Panc1 (cell line): ENCODE measurements around the gene GOLGA1. TPM values are rescaled to one million over a fixed set of nuclear protein-coding genes. Genes with fewer than 3 reads are reported as not detected.

Experiments
- ATAC-seq: fragments of 200-7000 bp; cut with Tn5 transposase; 2 replicates; pipeline ENCODE4 v1.9.1; 2020; ENCODE audit warnings: mild to moderate bottlenecking, moderate library complexity
- Bru-seq: library from RNA; stranded (reverse); fragments of 400-500 nt; gene quantifications from one replicate; lab custom pipeline; 2021; lab: Mats Ljungman, UMichigan
- BruChase-seq, 2 experiments: library from RNA; stranded (reverse); fragments of 400-500 nt; gene quantifications; one replicate each; lab custom pipeline; 2021; lab: Mats Ljungman, UMichigan
- BruUV-seq: library from RNA; stranded (reverse); fragments of 400-500 nt; replicated peaks from 2 replicates; lab custom pipeline; 2021; lab: Mats Ljungman, UMichigan
- CTCF ChIA-PET: fragments of 300-600 bp; sonication (Branson Sonifier 250); formaldehyde crosslinking; loops from one replicate; lab custom pipeline; 2022; ENCODE audit warnings: antibody characterized with exemption; lab: Charles Lee
- POLR2A ChIA-PET: fragments of 300-600 bp; sonication (Branson Sonifier 250); formaldehyde crosslinking; loops from one replicate; lab custom pipeline; 2022; ENCODE audit warnings: antibody characterized with exemption; lab: Charles Lee
- DNase-seq: peaks from one replicate; pipeline ENCODE4 v3.0.0-alpha.2; 2010; ENCODE audit warnings: low read depth, low spot score
- H3K27ac ChIP-seq: 2 replicates; pipeline ENCODE4 v1.5.1; 2011; ENCODE audit warnings: mild to moderate bottlenecking, low read length, inconsistent platforms
- H3K27me3 ChIP-seq: fragments of 200-500 bp; sonication (Bioruptor generic); 2 replicates; pipeline ENCODE4 v1.6.0; 2014; ENCODE audit warnings: low read length, inconsistent platforms; ENCODE audit not compliant: control insufficient read depth, insufficient read depth
- H3K36me3 ChIP-seq: fragments of 200-500 bp; sonication (Bioruptor generic); 2 replicates; pipeline ENCODE4 v1.5.1; 2014; ENCODE audit warnings: inconsistent platforms, mild to moderate bottlenecking, low read length, moderate library complexity; ENCODE audit not compliant: control insufficient read depth, insufficient read depth
- H3K4me1 ChIP-seq: 2 replicates; pipeline ENCODE4 v1.5.1; 2011; ENCODE audit warnings: inconsistent platforms, mild to moderate bottlenecking, low read length, moderate library complexity; ENCODE audit not compliant: control insufficient read depth, insufficient read depth
- H3K4me3 ChIP-seq, 2 experiments: 2 replicates each; pipeline ENCODE4 v1.5.1; 2011 to 2012; ENCODE audit warnings: low read depth in 2 of 2, low read length in 2 of 2, mild to moderate bottlenecking in 2 of 2, inconsistent platforms in 1 of 2, moderate library complexity in 1 of 2
- H3K9me3 ChIP-seq: fragments of 200-500 bp; sonication (Bioruptor generic); 2 replicates; pipeline ENCODE4 v1.5.1; 2014; ENCODE audit warnings: low read depth, mild to moderate bottlenecking, inconsistent platforms, low read length, moderate library complexity; ENCODE audit not compliant: control insufficient read depth, insufficient read depth
- CTCF ChIP-seq: fragments of 450-650 bp; IDR thresholded peaks from 2 replicates; pipeline ENCODE4 v1.5.1; 2017; ENCODE audit warnings: mild to moderate bottlenecking
- POLR2AphosphoS5 ChIP-seq: IDR thresholded peaks from 2 replicates; pipeline ENCODE4 v1.6.1; 2012; ENCODE audit warnings: mild to moderate bottlenecking, low read depth, low read length, moderate library complexity
- REST ChIP-seq, 2 experiments: IDR thresholded peaks; 2 replicates each; pipeline ENCODE4 v1.6.1; 2011 to 2012; ENCODE audit warnings: low read depth in 2 of 2, control low read depth in 1 of 2, low read length in 1 of 2, mild to moderate bottlenecking in 1 of 2, moderate library complexity in 1 of 2; ENCODE audit not compliant: insufficient read depth in 1 of 2
- SIN3A ChIP-seq: IDR thresholded peaks from 2 replicates; pipeline ENCODE4 v1.6.1; 2012; ENCODE audit warnings: low read depth, mild to moderate bottlenecking, low read length, moderate library complexity, borderline replicate concordance; ENCODE audit not compliant: insufficient read depth
- TCF7L2 ChIP-seq: IDR thresholded peaks from 2 replicates; pipeline ENCODE4 v1.6.1; 2011; ENCODE audit warnings: mild to moderate bottlenecking, low read depth, low read length, inconsistent platforms
- in situ Hi-C: cut with HindIII; loops from 2 replicates; pipeline ENCODE4 v1.10.0; 2016; ENCODE audit warnings: low sequenced_read_pairs, low pct_unique_long_range_greater_than_20kb
- intact Hi-C: fragments of 100-400 bp; cut with micrococcal nuclease; formaldehyde crosslinking; loops from one replicate; pipeline ENCODE4 v1.10.0; 2022; ENCODE audit not compliant: unreplicated experiment
- long read RNA-seq: library from polyadenylated mRNA; unstranded; transcript quantifications from one replicate; pipeline ENCODE4 v2.0.0, GENCODE V29; 2021; ENCODE audit not compliant: unreplicated experiment
- polyA plus RNA-seq: library from polyadenylated mRNA; unstranded; fragments of >200 nt; gene quantifications from one replicate; pipeline ENCODE4 v1.2.1, GENCODE V29; 2012; ENCODE audit warnings: missing spikeins; ENCODE audit not compliant: insufficient read length
- total RNA-seq: library from RNA; stranded (reverse); gene quantifications from one replicate; pipeline ENCODE4 v1.2.1, GENCODE V29; 2021; ENCODE audit not compliant: unreplicated experiment

Gene GOLGA1
- total RNA-seq, result 15.5 TPM
- polyA plus RNA-seq, result 9.5 TPM
- Bru-seq, nascent RNA, result percentile 64 among the genes with signal in this experiment
- BruChase-seq, experiment 1, labeled RNA remaining after a 2-hour chase, result percentile 67 among the genes with signal in this experiment
- percentile 74 among the genes with signal in this experiment for BruChase-seq, experiment 2, labeled RNA remaining after a 6-hour chase
- long read RNA-seq, full-length matches to known transcripts, result 11 of 62 reads
- long read RNA-seq, partial matches to known transcripts, result 6 of 62 reads
- long read RNA-seq, other reads (novel, unspliced or antisense), result 45 of 62 reads

GRCh38 chr9:124940894-124941678, at the start of gene GOLGA1:
GOLGA1 (minus strand) TSS chr9:124941083; CDS start chr9:124938711, 2,372 bp downstream.
- ChIA-PET POLR2A (interaction anchor here (0.6 kb wide), 1 partner anchor 11 kb away, joined by 3 read pairs; no protein-coding TSS in a partner anchor), CTCF (no interaction called here)
- peak; percentile 92 for TF ChIP-seq POLR2AphosphoS5
- TF ChIP-seq SIN3A, result peak; percentile 63; the same call in 1 of the 2 replicates
- no peak for TF ChIP-seq REST (IDR thresholded peaks at IDR 0.05; ENCODE audit: insufficient read depth in 1 of 2, low read depth in 2 of 2, low read length in 1 of 2)
- TF ChIP-seq CTCF, result no peak
- no TSS peak for BruUV-seq
- H3K9me3 ChIP-seq, result no peaks in the 10 kb centered on the region
- H3K36me3 ChIP-seq, result peaks cover 6% of the 10 kb centered on the region; the same call in 1 of the 2 replicates
- peak within 1 kb of the TSS; percentile 90 for H3K27ac ChIP-seq
- no peaks in the 10 kb centered on the region for H3K27me3 ChIP-seq
- in situ Hi-C loops (no loop called here), intact Hi-C loops (loop anchor here (10.0 kb wide), 1 partner anchor 204 kb away; the partner anchor contains the start of gene SCAI)
- H3K4me1 ChIP-seq, result peaks cover 6% of the 10 kb centered on the region
- ATAC-seq, result peak; percentile 98
- peak within 1 kb of the TSS; percentile 81 to 90 for H3K4me3 ChIP-seq
- DNase-seq, result peak; percentile 42

GRCh38 chr9:124983698-124984097, 42.8 kb upstream of the GOLGA1 start:
- no peaks in the 10 kb centered on the region for H3K9me3 ChIP-seq
- H3K4me1 ChIP-seq, result no peaks in the 10 kb centered on the region
- TF ChIP-seq TCF7L2, result no peak
- TF ChIP-seq POLR2AphosphoS5, result no peak
- TF ChIP-seq REST (IDR thresholded peaks at IDR 0.05; ENCODE audit: insufficient read depth in 1 of 2, low read depth in 2 of 2, low read length in 1 of 2), result no peak
- TF ChIP-seq CTCF, result no peak
- no peak for TF ChIP-seq SIN3A
- H3K36me3 ChIP-seq, result no peaks in the 10 kb centered on the region
- CTCF ChIA-PET, result no interaction called here
- intact Hi-C loops (no loop called here), in situ Hi-C loops (no loop called here)
- no peak overlapping the region for H3K27ac ChIP-seq
- BruUV-seq, result no TSS peak
- H3K27me3 ChIP-seq, result no peaks in the 10 kb centered on the region
- H3K4me3 ChIP-seq, result no peak overlapping the region
- ATAC-seq, result no peak
- POLR2A ChIA-PET, result no interaction called here
- DNase-seq, result no peak
